Muscle layer of colon (tissue), 2 donors: ENCODE measurements around the gene CIAO3.
"Not testable (repeated sequence)": the region's sequence is repeated elsewhere in the genome, so short reads cannot be mapped to it uniquely, and the experiment has no call there.

ENCODE experiments used
- H3K27ac ChIP-seq: one replicate; pipeline ENCODE4 v1.7.0; 2013; ENCODE audit warnings: low read depth, mild to moderate bottlenecking, low read length, moderate library complexity
- H3K27me3 ChIP-seq, 2 donors: one replicate each; pipeline ENCODE4 v1.7.0; 2013; ENCODE audit warnings: low read length in 2 of 2, mild to moderate bottlenecking in 2 of 2; ENCODE audit not compliant: insufficient read depth in 2 of 2, control insufficient read depth in 1 of 2
- H3K36me3 ChIP-seq: one replicate; pipeline ENCODE4 v1.7.0; 2013; ENCODE audit warnings: mild to moderate bottlenecking, low read length; ENCODE audit not compliant: insufficient read depth
- H3K4me1 ChIP-seq: one replicate; pipeline ENCODE4 v1.7.0; 2013; ENCODE audit warnings: mild to moderate bottlenecking, low read length; ENCODE audit not compliant: insufficient read depth
- H3K4me3 ChIP-seq, 2 donors: one replicate each; pipeline ENCODE4 v1.7.0; 2013; ENCODE audit warnings: low read length in 2 of 2, low read depth in 1 of 2, mild to moderate bottlenecking in 1 of 2, moderate library complexity in 1 of 2
- H3K9ac ChIP-seq: one replicate; pipeline ENCODE4 v1.7.0; 2013; ENCODE audit warnings: low read length
- H3K9me3 ChIP-seq: one replicate; pipeline ENCODE4 v1.7.0; 2013; ENCODE audit warnings: mild to moderate bottlenecking, low read length
- donor health status: abdominal sarcoma.
- donor health status: Adenocarcinoma of cecum.

Gene CIAO3

GRCh38 chr16:700684-701584 is 39.9 kb downstream of the CIAO3 start:
- no peaks in the 10 kb centered on the region for H3K9me3 ChIP-seq
- no peak overlapping the region for H3K4me3 ChIP-seq
- H3K4me1 ChIP-seq, result no peaks in the 10 kb centered on the region
- no peaks in the 10 kb centered on the region for H3K36me3 ChIP-seq
- H3K27me3 ChIP-seq, result peaks cover 13 to 65% of the 10 kb centered on the region in 2 donors
- H3K27ac ChIP-seq, result no peak overlapping the region
- H3K9ac ChIP-seq, result no peak overlapping the region

GRCh38 chr16:698911-699671 is 41.7 kb downstream of the CIAO3 start:
- Histone ChIP-seq H3K36me3 (no peaks in the 10 kb centered on the region), H3K4me3 (no peak overlapping the region), H3K9ac (no peak overlapping the region), H3K27me3 (peaks cover 10 to 71% of the 10 kb centered on the region in 2 donors), H3K4me1 (no peaks in the 10 kb centered on the region), H3K9me3 (no peaks in the 10 kb centered on the region), H3K27ac (no peak overlapping the region)

GRCh38 chr16:695355-696089 is 45.3 kb downstream of the CIAO3 start:
- H3K4me3 ChIP-seq, result no peak overlapping the region
- no peak overlapping the region for H3K9ac ChIP-seq
- H3K4me1 ChIP-seq, result no peaks in the 10 kb centered on the region
- H3K27me3 ChIP-seq, result peaks cover 0 to 52% of the 10 kb centered on the region in 2 donors
- H3K36me3 ChIP-seq, result no peaks in the 10 kb centered on the region
- H3K9me3 ChIP-seq, result no peaks in the 10 kb centered on the region
- H3K27ac ChIP-seq, result no peak overlapping the region

- no peak overlapping the region for H3K4me3 ChIP-seq
- H3K36me3 ChIP-seq, result no peaks in the 10 kb centered on the region
- no peaks in the 10 kb centered on the region for H3K9me3 ChIP-seq
- H3K4me1 ChIP-seq, result no peaks in the 10 kb centered on the region
- H3K27me3 ChIP-seq, result peaks cover 0 to 46% of the 10 kb centered on the region in 2 donors
- H3K9ac ChIP-seq, result no peak overlapping the region
- no peak overlapping the region for H3K27ac ChIP-seq
Observed at GRCh38 chr16:694863-695354, 45.9 kb downstream of the CIAO3 start.

GRCh38 chr16:694187-694862 is 46.5 kb downstream of the CIAO3 start:
- Histone ChIP-seq H3K27ac (no peak overlapping the region), H3K27me3 (peaks cover 0 to 40% of the 10 kb centered on the region in 2 donors), H3K9ac (no peak overlapping the region), H3K4me3 (no peak overlapping the region), H3K9me3 (no peaks in the 10 kb centered on the region), H3K4me1 (peaks cover 6% of the 10 kb centered on the region), H3K36me3 (no peaks in the 10 kb centered on the region)

- no peak overlapping the region for H3K27ac ChIP-seq
- peaks cover 11% of the 10 kb centered on the region for H3K4me1 ChIP-seq
- H3K27me3 ChIP-seq, result peaks cover 0 to 37% of the 10 kb centered on the region in 2 donors
- no peaks in the 10 kb centered on the region for H3K36me3 ChIP-seq
- no peaks in the 10 kb centered on the region for H3K9me3 ChIP-seq
- no peak overlapping the region for H3K9ac ChIP-seq
- no peak overlapping the region for H3K4me3 ChIP-seq
Observed at GRCh38 chr16:693766-694165, 47.0 kb downstream of the CIAO3 start.

GRCh38 chr16:693364-693763 is 47.4 kb downstream of the CIAO3 start:
- H3K36me3 ChIP-seq, result no peaks in the 10 kb centered on the region
- H3K4me3 ChIP-seq, result no peak overlapping the region
- H3K27ac ChIP-seq, result no peak overlapping the region
- peaks cover 11% of the 10 kb centered on the region for H3K4me1 ChIP-seq
- H3K27me3 ChIP-seq, result peaks cover 0 to 37% of the 10 kb centered on the region in 2 donors
- no peak overlapping the region for H3K9ac ChIP-seq
- H3K9me3 ChIP-seq, result no peaks in the 10 kb centered on the region

- H3K9me3 ChIP-seq, result no peaks in the 10 kb centered on the region
- no peak overlapping the region for H3K9ac ChIP-seq
- H3K4me3 ChIP-seq, result no peak overlapping the region
- H3K4me1 ChIP-seq, result peaks cover 11% of the 10 kb centered on the region
- H3K27me3 ChIP-seq, result peaks cover 0 to 37% of the 10 kb centered on the region in 2 donors
- no peaks in the 10 kb centered on the region for H3K36me3 ChIP-seq
- H3K27ac ChIP-seq, result no peak overlapping the region
Observed at GRCh38 chr16:692356-693108, 48.3 kb downstream of the CIAO3 start.

- H3K27ac ChIP-seq, H3K9ac ChIP-seq, H3K36me3 ChIP-seq, H3K4me3 ChIP-seq, H3K9me3 ChIP-seq: not testable (repeated sequence)
- H3K4me1 ChIP-seq, result peaks cover 11% of the 10 kb centered on the region
- peaks cover 0 to 36% of the 10 kb centered on the region in 2 donors for H3K27me3 ChIP-seq
Observed at GRCh38 chr16:691242-691641, 49.6 kb downstream of the CIAO3 start.

- Histone ChIP-seq H3K36me3 (no peaks in the 10 kb centered on the region), H3K27ac (peak overlapping the region; percentile 90), H3K9ac (peak overlapping the region; percentile 22), H3K4me3 (peak overlapping the region; percentile 73 to 94), H3K27me3 (peaks cover 0 to 18% of the 10 kb centered on the region in 2 donors), H3K4me1 (peaks cover 15% of the 10 kb centered on the region), H3K9me3 (no peaks in the 10 kb centered on the region)
Observed at GRCh38 chr16:689175-689897, 51.5 kb downstream of the CIAO3 start.
